Upper lobe of left lung (tissue), 6 donors: ENCODE data around the gene NAT14. TPM values are rescaled to one million over a fixed set of nuclear protein-coding genes. Genes with fewer than 3 reads are reported as not detected.
A peak's percentile ranks its signal among the peaks of the same experiment; 100 is the strongest.

Experiments used
- ATAC-seq, 2 donors: fragments of 200-7000 bp; cut with Tn5 transposase; one replicate each; pipeline ENCODE4 v1.9.1; 2022; ENCODE audit warnings: mild to moderate bottlenecking in 2 of 2, moderate library complexity in 2 of 2; ENCODE audit not compliant: low FRiP score in 2 of 2
- DNase-seq, 2 donors: peaks; one replicate each; pipeline ENCODE4 v3.0.0-alpha.2; 2019 to 2020
- H3K27ac ChIP-seq, 4 donors: fragments of 200-600 bp; sonication (generic); one replicate each; pipeline ENCODE4 v1.5.1; 2016 to 2019
- H3K27me3 ChIP-seq, 4 donors: fragments of 200-600 bp; sonication (generic); one replicate each; pipeline ENCODE4 v1.5.1; 2017 to 2019
- H3K36me3 ChIP-seq, 4 donors: fragments of 200-600 bp; sonication (generic); one replicate each; pipeline ENCODE4 v1.5.1; 2016 to 2019
- H3K4me1 ChIP-seq, 4 donors: fragments of 200-600 bp; sonication (generic); one replicate each; pipeline ENCODE4 v1.5.1; 2018 to 2019
- H3K4me3 ChIP-seq, 4 donors: fragments of 200-600 bp; sonication (generic); one replicate each; pipeline ENCODE4 v1.5.1; 2017 to 2019; ENCODE audit warnings: mild to moderate bottlenecking in 2 of 4, moderate library complexity in 1 of 4
- H3K9me3 ChIP-seq, 4 donors: fragments of 200-600 bp; sonication (generic); one replicate each; pipeline ENCODE4 v1.5.1; 2018 to 2019
- EP300 ChIP-seq, 4 donors: sonication (generic); formaldehyde crosslinking; IDR thresholded peaks; one replicate each; pipeline ENCODE4 v1.5.1; 2017; ENCODE audit warnings: antibody characterized with exemption in 4 of 4, control low read depth in 2 of 4
- POLR2A ChIP-seq, 4 donors: fragments of 450-650 bp; IDR thresholded peaks; one replicate each; pipeline ENCODE4 v1.5.1; 2016 to 2017; ENCODE audit warnings: antibody characterized with exemption in 4 of 4, mild to moderate bottlenecking in 2 of 4
- POLR2AphosphoS5 ChIP-seq, 2 donors: sonication (generic); formaldehyde crosslinking; IDR thresholded peaks; one replicate each; pipeline ENCODE4 v1.5.1; 2017; ENCODE audit warnings: antibody characterized with exemption in 2 of 2
- WGBS, 2 donors: methylation state at CpG; one replicate each; pipeline ENCODE4 v1.1.5; 2017 to 2018; 5-methylcytosine and 5-hydroxymethylcytosine counted together
- total RNA-seq, 6 donors: library from RNA; depleted of rRNA in 4 of 6; stranded (reverse); fragments of >200 nt in 4 of 6; gene quantifications; one replicate each; pipeline versions ENCODE4 v1.1.0 to v1.2.1, GENCODE V29; 2016 to 2021
- TF ChIP-seq, protein P1 (sequence below), 6 experiments: fragments of 450-650 bp in 4 of 6; fragments of 200-600 bp in 2 of 6; sonication (generic) in 2 of 6; IDR thresholded peaks; one replicate each; pipeline ENCODE4 v1.5.1; 2016 to 2019; ENCODE audit warnings: antibody characterized with exemption in 6 of 6
- donor health status: DM: no; HTN: no; CAD: no; lungs with moderate emphysema.
- donor health status: DM: no; HTN: yes; CAD: no; lungs with severe emphysema.

The NAT14 gene
- total RNA-seq, 6 donors from 2014 or later = 13.1 to 19.2 (median 16.3) TPM

DNA sequence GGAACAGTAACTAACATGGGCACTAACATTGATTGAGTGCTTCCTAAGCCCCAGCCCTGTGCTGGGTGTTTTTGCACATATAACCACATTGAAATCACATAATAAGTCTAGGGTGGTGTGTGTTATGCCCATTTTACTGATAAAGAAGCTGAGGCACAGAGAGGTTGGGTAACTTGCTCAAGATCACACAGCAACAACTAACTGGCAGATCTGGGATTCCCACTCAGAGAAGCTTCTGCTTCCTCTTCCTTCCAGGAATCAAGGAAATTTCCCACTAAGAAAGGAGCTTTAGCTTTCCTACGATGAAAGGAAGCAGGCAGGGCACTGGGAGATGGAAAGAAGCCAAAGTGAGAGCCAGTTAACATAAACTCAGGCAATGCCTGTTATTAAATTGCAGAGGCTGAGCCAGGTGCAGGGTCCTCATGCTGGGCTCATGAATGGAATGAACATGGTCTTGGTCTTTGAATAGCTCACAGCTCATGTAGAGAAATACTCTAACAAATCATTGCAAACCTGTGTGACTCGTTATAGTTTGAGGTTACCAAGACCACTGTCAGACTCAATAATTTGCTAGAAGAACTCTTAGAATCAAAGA is 13.4 kb downstream of the NAT14 start:
- no peaks in the 10 kb centered on the region for H3K36me3 ChIP-seq
- no peak for TF ChIP-seq EP300 (IDR thresholded peaks at IDR 0.05)
- TF ChIP-seq, protein P1, sequence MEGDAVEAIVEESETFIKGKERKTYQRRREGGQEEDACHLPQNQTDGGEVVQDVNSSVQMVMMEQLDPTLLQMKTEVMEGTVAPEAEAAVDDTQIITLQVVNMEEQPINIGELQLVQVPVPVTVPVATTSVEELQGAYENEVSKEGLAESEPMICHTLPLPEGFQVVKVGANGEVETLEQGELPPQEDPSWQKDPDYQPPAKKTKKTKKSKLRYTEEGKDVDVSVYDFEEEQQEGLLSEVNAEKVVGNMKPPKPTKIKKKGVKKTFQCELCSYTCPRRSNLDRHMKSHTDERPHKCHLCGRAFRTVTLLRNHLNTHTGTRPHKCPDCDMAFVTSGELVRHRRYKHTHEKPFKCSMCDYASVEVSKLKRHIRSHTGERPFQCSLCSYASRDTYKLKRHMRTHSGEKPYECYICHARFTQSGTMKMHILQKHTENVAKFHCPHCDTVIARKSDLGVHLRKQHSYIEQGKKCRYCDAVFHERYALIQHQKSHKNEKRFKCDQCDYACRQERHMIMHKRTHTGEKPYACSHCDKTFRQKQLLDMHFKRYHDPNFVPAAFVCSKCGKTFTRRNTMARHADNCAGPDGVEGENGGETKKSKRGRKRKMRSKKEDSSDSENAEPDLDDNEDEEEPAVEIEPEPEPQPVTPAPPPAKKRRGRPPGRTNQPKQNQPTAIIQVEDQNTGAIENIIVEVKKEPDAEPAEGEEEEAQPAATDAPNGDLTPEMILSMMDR (IDR thresholded peaks at IDR 0.05) = no peak
- no peak for TF ChIP-seq POLR2A (IDR thresholded peaks at IDR 0.05)
- no peak for TF ChIP-seq POLR2AphosphoS5 (IDR thresholded peaks at IDR 0.05)
- ATAC-seq (no peak), DNase-seq (no peak)
- peaks cover 0 to 5% (median 0%) of the 10 kb centered on the region in 4 donors for H3K27me3 ChIP-seq
- no peaks in the 10 kb centered on the region for H3K9me3 ChIP-seq
- 28 to 60% methylated on average over 2 of the region's 2 CpGs for WGBS, 2 donors
- no peak overlapping the region for H3K27ac ChIP-seq
- H3K4me1 ChIP-seq = peaks cover under 1 to 7% (median under 1%) of the 10 kb centered on the region in 4 donors
- H3K4me3 ChIP-seq = no peak overlapping the region

DNA sequence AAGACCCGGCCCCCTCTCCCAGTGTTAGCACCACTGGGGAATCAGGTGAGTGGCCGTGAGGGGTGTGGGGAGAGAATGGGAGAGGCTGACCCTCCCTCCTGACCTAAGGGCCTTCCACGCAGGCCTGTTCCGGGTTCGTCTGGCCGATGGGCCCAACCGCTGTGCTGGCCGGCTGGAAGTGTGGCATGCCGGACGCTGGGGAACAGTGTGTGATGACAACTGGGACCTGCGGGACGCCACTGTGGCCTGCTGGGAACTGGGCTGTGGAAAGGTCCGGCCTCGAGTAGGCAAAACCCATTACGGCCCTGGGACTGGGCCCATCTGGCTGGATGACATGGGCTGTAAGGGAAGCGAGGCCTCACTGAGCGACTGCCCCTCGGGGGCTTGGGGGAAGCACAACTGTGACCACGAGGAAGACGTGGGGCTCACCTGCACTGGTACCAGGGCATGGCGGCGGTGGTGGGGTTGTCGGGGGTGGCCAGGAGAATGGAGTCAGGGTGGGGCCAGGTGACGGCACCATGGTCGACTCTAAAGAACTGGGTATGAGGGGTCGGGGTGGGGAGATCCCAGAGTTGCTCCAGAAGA is 15.5 kb downstream of the NAT14 start:
- TF ChIP-seq POLR2A (IDR thresholded peaks at IDR 0.05) (no peak), POLR2AphosphoS5 (IDR thresholded peaks at IDR 0.05) (no peak), EP300 (IDR thresholded peaks at IDR 0.05) (no peak)
- TF ChIP-seq, protein P1 (IDR thresholded peaks at IDR 0.05) = no peak
- Histone ChIP-seq H3K4me1 (peaks cover 4 to 11% (median 7%) of the 10 kb centered on the region in 4 donors), H3K36me3 (no peaks in the 10 kb centered on the region), H3K9me3 (no peaks in the 10 kb centered on the region), H3K4me3 (no peak overlapping the region), H3K27ac (no peak overlapping the region), H3K27me3 (no peaks in the 10 kb centered on the region)
- peak in 1 of 2 donors; percentile 66 for DNase-seq
- no peak for ATAC-seq
- 90 to 92% methylated on average over 22 to 26 of the region's 26 CpGs for WGBS, 2 donors

DNA sequence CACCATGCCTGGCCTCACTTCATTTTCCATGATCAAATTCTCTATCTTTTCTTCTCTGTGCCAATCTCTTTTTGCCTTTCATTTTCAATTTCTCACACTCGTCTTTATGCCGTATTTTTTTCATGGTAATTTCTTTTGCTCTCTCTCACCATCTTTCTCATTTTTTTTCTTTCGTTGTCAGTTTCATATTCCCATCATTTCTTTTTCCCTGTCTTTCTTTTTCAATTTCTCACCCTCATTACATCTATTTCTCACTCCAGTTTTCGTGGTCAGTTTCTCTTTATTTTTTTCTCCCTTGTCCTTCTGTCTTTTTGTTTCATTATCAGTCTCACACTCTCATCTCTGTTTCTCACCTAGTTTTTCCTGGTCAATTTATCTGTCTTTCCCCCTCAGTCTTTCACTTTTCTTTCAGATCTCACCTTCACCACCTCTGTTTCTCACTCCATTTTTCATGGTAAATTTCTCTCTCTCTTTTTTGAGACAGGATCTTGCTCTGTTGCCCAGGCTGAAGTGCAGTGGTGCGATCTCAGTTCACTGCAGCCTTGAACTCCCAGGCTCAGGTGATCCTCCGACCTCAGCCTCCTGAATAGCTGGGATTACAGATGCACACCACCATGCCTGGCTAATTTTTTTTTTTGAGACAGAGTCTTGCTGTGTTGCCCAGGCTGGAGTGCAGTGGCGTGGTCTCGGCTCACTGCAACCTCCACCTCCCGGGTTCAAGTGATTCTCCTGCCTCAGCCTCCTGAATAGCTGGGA is 17.4 kb downstream of the NAT14 start:
- ATAC-seq (no peak), DNase-seq (no peak)
- H3K27ac ChIP-seq = no peak overlapping the region
- no peak overlapping the region for H3K4me3 ChIP-seq
- H3K36me3 ChIP-seq = no peaks in the 10 kb centered on the region
- peaks cover 4 to 11% (median 7%) of the 10 kb centered on the region in 4 donors for H3K4me1 ChIP-seq
- TF ChIP-seq POLR2AphosphoS5 (IDR thresholded peaks at IDR 0.05) = no peak
- no peak for TF ChIP-seq EP300 (IDR thresholded peaks at IDR 0.05)
- no peak for TF ChIP-seq POLR2A (IDR thresholded peaks at IDR 0.05)
- TF ChIP-seq, protein P1 (IDR thresholded peaks at IDR 0.05) = no peak
- WGBS, 2 donors = 92 to 93% methylated on average over 9 of the region's 9 CpGs
- H3K9me3 ChIP-seq = no peaks in the 10 kb centered on the region
- H3K27me3 ChIP-seq = no peaks in the 10 kb centered on the region

DNA sequence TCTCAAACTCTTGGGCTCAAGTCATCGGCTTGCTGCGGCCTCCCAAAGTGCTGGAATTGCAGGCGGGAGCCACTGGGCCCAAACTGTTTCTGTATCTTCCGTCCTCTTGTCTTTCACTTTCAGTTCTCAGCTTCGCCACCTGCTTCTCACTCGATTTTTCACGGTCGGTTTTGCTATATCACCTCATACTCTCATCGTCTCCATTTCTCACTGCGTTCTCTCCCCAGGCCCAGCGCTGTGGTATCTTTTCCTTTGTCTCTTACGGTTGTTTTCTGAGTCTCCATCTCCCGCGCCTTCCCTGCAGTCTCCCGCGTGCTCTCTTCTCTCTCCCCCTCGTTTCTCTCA is 18.1 kb downstream of the NAT14 start:
- Histone ChIP-seq H3K27ac (no peak overlapping the region), H3K36me3 (no peaks in the 10 kb centered on the region), H3K27me3 (no peaks in the 10 kb centered on the region), H3K4me3 (peak overlapping the region in 1 of 4 donors; percentile 48), H3K4me1 (peaks cover 4 to 11% (median 7%) of the 10 kb centered on the region in 4 donors), H3K9me3 (no peaks in the 10 kb centered on the region)
- 79 to 89% methylated on average over 17 of the region's 17 CpGs for WGBS, 2 donors
- no peak for DNase-seq
- TF ChIP-seq EP300 (IDR thresholded peaks at IDR 0.05) (no peak), POLR2AphosphoS5 (IDR thresholded peaks at IDR 0.05) (no peak), POLR2A (IDR thresholded peaks at IDR 0.05) (no peak)
- TF ChIP-seq, protein P1 (IDR thresholded peaks at IDR 0.05) = no peak
- no peak for ATAC-seq
